HG03378 (cell line): ENCODE measurements around the gene THEM5.
"Not testable (repeated sequence)": the region's sequence is repeated elsewhere in the genome, so short reads cannot be mapped to it uniquely, and the experiment has no call there.

Experiments used
- ATAC-seq: cut with Tn5 transposase; IDR thresholded peaks from one replicate; pipeline ENCODE4 v1.9.1; 2021; ENCODE audit warnings: mild to moderate bottlenecking, moderate library complexity; ENCODE audit not compliant: unreplicated experiment

The THEM5 gene, protein sequence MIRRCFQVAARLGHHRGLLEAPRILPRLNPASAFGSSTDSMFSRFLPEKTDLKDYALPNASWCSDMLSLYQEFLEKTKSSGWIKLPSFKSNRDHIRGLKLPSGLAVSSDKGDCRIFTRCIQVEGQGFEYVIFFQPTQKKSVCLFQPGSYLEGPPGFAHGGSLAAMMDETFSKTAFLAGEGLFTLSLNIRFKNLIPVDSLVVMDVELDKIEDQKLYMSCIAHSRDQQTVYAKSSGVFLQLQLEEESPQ

DNA sequence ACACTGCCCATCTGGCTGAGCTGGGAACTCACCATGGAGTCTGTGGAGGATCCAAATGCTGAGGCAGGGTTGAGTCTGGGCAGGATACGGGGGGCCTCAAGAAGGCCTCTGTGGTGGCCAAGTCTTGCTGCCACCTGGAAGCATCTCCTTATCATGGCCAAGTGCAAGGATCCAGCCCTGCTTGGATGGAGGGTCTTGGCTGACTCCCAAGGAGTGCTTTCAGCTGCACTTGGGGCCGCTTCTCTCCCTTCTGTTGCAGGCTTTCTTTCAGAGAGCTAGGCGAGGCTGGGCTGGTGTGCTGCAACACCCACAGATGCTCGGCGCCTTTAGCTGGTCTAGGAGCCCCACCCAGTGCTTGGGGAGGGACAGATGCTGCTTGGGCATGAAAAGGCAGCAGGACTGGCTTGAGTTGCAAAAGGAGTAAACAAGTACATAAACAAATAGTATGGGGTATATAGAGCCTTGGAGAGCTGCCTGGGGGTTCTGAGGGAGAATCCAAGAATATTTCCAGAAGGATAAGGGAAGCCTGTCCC, at the start of gene THEM5:
Gene THEM5, minus strand, starts transcription at position 302 of the 533 bp plus-strand sequence. Its CDS starts 147 bp downstream, at position 155.
- ATAC-seq: no peak

DNA sequence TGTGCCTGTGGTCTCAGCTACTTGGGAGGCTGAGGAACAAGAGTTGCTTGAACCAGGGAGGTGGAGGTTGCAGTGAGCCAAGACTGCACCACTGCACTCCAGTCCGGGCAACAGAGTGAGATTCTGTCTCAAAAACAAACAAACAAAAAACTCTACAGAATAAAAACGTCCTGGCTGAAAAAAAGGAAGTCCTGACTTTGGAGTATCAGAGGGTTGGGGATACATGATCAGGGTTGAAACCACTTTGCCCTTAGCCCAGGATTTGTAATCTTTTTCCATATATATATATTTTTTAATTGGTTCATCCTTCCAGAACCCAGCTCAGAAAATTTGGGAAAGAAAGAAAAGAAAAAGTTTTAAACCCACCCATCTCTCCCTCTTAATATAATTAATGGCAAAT, 49.3 kb upstream of the THEM5 start:
- no peak for ATAC-seq

DNA sequence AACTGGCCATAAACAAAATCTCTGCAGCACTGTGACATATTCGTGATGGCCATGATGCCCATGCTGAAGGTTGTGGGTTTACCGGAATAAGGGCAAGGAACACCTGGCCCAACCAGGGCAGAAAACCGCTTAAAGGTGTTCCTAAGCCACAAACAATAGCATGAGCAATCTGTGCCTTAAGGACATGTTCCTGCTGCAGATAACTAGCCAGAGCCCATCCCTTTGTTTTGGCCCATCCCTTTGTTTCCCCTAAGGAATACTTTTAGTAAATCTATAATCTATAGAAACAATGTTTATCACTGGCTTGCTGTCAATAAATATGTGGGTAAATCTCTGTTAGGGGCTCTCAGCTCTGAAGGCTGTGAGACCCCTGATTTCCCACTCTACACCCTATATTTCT, 47.3 kb upstream of the THEM5 start:
- ATAC-seq: not testable (repeated sequence)

DNA sequence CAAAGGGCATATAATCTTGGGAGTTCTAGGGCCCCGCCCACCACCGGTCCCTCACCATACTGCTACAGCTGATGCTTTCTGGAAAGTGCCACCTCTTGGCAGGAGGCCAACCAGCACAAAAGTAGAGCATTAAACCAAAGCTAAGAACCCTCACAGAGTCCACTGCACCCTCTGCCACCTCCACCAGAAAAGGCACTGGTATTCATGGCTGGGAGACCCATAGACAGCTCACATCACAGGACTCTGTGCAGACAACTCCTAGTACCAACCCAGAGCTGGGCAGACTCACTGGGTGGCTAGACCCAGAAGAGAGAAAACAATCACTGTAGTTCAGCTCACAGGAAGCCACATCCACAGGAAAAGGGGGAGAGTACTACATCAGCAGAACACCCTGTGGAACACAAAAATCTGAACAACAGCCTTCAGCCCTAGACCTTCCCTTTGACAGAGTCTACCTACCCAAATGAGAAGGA, 45.0 kb upstream of the THEM5 start:
- ATAC-seq: no peak

DNA sequence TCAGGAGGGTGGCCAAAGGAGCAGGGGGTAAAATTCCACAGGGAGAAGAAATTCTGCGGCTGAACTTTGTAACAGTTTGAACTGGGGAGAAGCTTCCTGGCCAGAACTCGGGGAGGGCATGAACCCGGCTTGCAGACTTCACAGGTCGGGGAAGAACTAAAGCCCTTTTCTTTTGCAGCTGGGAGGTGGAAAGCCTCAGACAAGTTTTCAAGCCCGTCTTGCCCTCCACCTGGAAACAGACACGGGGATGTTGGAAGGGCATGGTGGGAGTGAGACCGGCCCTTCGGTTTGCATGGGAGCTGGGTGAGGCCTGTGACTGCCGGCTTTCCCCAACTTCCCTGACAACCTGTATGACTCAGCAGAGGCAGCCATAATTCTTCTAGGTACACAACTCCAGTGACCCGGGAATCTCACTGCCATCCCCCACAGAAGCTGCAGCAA, 44.5 kb upstream of the THEM5 start:
- no peak for ATAC-seq

DNA sequence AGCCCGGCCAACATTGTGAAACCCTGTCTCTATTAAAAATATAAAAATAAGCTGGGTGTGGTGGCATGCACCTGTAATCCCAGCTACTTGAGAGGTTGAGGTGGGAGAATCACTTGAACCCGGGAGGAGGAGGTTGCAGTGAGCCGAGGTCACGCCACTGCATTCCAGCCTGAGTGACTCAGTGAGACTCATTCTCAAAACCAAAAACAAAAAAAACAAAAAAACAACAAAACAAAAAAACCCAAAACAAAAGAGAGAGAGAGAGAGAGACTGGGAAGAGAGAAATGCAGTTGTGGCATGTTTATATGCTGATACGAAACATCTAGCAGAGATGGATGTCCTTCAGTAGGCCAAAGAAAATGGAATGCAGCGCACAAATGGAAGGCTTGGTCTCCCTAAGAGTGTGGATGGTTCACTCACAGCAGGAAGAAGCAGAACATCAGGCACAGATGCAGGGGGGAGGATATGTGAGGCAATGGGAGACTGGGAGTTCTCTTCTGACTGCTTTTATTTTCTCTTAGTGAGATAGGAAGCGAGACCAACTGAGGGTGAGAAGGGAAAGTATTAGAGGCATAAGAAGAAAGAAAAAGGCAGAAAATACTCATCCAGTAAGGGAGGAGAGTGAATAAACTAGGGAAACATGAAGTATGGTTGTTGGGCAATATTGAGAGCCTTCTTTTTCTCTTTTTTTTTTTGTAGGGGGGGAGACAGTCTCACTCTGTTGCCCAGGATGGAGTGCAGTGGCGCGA, 39.8 kb upstream of the THEM5 start:
- no peak for ATAC-seq

DNA sequence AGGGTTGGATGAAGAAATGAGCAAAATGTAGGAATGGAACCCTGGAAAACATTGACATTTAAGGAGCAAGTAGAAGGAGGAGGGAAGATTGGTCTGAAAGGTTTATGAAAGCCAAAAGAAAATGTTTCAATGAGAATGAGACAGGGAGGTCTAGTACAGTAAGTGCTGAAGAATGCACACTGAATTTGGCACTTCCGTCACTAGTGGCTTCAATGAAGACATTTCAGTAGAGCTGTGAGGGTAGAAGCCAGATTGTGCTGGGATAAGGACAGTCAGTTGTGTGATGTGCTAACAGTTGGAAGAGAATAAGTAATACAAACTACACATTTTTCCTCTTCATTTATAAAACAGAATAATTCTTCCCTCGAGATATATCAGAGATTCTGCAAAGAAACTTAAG, 38.7 kb upstream of the THEM5 start:
- no peak for ATAC-seq

DNA sequence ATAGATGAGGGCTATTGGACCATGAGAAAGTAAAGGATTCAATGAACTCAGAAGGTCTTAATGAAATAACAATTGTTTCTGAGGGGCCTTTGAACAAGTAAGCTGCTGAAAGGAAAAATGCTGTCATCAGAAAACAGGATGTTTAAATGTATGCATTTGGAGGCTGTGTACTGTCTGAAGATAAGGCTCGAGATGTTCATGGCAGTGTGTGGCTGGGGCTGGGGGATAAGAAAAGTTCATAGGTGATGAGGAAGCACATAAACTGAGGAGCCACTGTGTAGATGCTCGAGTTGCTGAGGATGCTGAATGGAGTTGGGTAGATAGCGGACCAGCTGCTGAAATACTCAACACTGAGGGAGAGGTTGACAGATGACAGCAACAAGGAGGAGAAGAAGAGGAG, 38.0 kb upstream of the THEM5 start:
- ATAC-seq: no peak

DNA sequence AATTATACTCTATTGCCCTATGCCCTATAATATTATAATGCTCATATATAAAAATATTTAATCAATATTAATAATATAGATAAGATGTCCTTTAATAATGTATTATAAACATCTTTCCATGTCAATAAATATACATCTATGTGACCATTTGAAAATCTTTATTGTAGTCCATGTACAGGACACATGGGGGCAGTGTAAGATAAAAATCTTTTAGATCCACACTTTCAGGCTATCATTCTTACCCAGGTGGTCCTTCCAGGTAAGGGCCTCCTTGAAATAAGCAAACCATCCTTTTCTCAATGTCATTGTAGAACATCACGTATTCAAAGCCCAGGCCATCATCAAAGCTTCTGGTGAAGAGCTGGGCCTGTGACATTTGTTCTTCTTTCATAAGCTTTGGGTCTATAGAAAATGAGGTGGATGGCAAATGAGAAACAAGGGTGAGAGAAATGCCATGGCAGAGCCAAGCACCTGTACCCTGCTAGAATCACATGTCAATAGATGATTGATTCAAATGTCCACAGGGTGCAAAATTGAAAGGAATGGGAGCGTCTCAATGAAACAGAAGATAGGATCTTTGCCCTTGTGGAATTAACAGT, 35.6 kb upstream of the THEM5 start:
- ATAC-seq: no peak

DNA sequence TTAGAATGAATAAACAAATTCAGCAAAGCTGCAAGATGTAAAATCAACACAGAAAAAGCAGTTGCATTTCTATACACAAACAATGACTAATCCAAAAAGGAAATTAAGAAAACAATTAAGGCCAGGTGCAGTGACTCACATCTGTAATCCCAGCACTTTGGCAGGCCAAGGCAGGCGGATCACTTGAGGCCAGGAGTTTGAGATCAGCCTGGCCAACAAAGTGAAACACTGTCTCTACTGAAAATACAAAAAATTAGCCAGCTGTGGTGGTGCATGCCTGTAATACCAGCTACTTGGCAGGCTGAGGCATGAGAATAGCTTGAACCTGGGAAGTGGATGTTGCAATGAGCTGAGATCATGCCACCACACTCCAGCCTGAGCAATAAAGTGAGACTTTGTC, 33.5 kb upstream of the THEM5 start:
- no peak for ATAC-seq

DNA sequence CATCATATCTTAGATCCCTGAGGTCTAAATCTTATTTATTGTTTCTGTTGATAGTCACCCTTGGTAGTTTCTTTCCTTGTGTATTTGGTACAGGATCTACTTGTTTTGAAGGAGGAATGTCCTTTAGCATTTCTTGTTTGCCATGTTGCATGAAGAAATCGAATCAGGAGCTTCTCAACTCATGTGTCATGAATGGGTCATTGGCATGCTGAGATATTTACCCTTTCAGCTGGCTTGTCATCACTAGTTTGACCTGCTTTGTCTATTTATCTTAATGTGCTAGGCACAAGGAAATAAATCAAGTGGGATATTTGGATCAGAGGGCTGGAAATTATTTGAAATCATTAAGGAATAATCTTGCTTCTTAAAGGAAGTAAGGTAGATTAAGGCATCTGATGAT, 32.0 kb upstream of the THEM5 start:
- ATAC-seq: no peak

DNA sequence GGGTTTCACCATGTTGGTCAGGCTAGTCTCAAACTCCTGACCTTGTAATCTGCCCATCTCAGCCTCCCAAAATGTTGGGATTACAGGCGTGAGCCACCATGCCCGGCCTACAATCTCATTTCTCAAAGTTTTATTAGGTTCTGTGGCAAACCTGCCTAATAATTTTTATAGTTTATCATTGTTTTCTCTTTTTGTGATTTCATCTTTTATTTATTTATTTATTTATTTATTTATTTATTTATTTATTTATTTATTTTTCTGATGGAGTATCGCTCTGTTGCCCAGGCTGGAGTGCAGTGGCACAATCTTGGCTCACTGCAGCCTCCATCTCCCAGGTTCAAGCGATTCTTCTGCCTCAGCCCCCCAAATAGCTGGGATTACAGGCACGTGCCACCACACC, 31.4 kb upstream of the THEM5 start:
- ATAC-seq: not testable (repeated sequence)

DNA sequence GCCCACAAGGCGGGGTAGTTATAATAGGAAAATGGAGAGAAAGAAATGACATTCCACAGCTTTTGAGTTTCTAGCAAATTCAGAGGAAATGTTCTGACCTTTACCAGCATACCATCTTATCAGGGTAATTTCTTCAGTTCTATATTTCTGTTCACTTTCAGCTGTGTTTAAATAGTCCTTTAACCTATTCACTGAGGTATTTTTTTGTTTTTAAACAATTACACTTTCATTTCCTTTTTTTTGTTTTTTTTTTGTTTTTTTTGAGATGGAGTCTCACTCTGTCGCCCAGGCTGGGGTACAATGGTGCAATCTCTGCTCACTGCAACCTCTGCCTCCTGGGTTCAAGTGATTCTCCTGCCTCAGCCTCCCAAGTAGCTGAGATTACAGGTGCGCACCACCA, 30.9 kb upstream of the THEM5 start:
- ATAC-seq: not testable (repeated sequence)

DNA sequence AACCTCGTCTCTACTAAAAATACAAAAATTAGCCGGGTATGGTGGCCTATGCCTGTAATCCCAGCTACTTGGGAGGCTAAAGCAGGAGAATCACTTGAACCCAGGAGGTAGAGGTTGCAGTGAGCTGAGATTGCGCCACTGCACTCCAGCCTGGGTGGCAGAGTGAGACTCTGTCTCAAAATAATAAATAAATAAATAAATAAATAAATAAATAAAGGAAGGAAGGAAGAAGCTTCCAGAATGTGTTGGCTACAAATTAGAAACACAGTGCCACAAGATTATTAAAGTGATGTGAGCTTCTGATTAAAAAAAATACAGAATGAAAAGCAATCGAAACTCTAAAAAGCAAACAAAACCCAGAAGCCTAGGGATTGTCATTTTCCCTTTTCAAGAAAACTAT, 30.4 kb upstream of the THEM5 start:
- not testable (repeated sequence) for ATAC-seq

DNA sequence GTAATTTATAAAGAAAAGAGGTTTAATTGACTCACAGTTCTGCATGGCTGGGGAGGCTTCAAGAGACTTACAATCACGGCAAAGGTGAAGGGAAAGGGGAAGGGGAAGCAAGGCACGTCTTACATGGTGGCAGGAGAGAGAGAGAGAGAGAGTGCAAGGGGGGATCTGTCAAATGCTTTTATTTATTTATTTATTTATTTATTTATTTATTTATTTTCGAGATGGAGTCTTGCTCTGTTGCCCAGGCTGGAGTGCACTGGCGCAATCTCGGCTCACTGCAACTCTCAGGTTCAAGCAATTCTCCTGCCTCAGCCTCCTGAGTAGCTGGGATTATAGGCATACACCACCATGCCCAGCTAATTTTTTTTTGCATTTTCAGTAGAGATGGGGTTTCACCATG, 29.4 kb upstream of the THEM5 start:
- ATAC-seq: not testable (repeated sequence)

DNA sequence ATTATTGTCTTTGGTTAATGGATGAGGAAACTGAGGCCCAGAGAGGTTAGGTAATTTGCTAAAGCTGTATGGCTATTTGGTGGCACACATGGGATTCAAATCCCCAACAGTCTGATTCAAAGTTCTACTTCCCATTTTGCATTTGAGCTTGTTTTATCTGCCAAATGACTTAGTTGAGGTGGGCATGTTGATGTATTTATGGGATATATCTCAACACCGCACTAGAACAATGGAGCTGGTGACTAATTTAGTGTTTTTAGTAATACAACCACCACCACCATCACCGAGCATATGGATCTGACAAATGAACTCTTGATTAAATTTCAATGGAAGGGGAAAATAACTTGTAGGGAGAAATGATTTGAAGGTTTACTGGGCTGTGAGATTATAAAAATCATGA, 29.0 kb upstream of the THEM5 start:
- no peak for ATAC-seq

DNA sequence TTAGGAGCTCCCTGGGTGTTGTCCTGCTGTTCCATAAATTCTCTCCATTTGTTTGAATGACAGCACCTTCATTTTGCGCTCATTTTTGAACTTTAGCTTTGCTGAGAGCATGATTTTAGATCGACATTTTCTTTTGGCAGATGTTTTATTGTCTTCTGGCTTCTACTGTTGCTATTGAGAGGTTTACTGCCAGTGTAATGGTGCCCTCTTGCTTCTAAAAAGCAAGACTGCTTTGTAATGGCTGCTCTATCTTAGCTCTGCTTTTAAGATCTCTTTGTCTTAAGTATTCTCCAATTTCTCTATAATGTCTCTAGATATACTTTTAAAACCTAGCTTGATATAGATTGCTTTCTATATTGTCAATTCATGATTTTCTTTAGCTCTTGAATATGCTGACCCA, 28.0 kb upstream of the THEM5 start:
- no peak for ATAC-seq

DNA sequence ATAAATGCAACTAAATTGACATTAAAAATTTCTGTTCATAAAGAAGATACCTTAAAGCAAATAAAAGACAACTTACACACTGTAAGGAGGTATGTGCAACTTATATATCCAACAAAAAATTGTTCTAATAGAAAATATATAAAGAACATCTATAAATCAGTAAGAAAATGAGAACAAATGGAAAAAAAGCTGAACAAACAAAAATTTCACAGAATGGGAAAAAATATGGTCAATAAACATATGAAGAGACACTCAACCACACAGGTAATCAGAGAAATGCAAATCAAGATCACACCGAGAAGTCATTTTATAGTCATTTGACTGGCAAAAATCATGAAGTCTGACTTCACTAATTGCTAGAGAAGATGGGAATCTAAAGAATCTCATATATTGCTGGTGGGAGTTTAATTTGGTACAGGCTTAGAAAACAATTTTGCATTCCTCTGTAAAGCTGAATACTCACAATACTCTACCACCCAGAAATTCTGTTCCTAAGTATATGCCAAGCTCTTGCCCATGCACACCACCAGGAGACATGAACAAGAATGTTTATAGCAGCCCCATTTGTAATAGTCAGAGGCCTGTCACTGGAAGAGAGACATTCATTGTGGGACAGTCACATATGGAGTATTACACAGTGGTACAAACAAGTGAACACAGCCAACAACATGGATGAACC, 22.0 kb upstream of the THEM5 start:
- ATAC-seq: no peak

DNA sequence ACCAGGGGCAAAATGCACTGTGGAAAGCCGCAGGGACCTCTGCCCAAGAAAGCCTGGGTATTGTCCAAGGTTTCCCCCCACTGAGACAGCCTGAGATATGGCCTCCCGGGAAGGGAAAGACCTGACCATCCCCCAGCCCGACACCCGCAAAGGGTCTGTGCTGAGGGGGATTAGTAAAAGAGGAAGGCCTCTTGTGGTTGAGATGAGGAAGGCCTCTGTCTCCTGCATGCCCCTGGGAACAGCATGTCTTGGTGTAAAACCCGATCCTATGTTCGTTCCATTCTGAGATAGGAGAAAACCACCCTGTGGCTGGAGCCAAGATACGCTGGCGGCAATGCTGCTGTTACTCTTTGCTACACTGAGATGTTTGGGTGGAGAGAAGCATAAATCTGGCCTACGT, 19.3 kb upstream of the THEM5 start:
- ATAC-seq: not testable (repeated sequence)

DNA sequence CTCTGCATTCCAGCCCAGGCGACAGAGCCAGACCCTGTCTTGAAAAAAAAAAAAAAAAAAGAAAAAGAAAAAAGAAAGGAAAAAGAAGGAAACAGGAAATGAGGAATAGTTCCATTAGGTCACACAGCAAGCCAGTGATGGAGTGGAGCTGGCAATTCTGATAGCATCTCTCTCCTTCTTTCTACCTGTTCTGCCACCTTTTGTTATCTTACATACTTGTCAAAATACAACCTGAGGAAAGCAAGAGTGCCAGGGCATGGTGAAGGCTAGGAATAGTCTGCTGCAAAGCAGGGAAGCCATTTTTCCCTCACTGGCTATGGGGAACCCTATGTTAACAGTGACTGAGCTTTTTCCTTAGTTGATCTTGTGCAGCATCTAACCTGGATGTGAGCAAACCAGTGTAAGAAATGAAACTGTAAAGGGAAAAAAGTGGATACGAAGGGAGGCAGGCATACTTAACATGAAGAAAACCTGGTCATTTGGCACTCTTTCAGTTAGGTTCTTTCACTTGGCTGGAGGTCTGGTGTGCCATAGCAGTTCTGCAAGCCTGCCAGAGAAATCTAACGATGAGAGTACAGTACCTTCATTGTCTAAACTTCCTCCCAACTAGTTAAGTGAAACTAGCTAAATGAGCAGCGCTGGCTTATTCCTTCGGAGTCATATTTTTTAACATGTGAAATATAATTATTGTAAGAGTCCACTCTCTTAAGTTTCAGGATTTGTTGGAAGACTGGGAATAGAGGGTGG, 17.9 kb upstream of the THEM5 start:
- ATAC-seq: no peak
